GM12878 (cell line): ENCODE measurements around the gene SHC1. TPM values are rescaled to one million over a fixed set of nuclear protein-coding genes. Genes with fewer than 3 reads are reported as not detected.

Experiments used
- ATAC-seq: fragments of 200-7000 bp; cut with Tn5 transposase; 3 replicates; pipeline ENCODE4 v1.9.1; 2020; ENCODE audit warnings: mild to moderate bottlenecking, moderate library complexity
- BruUV-seq: library from RNA; stranded (reverse); fragments of 400-500 nt; replicated peaks from 2 replicates; lab custom pipeline; 2021; lab: Mats Ljungman, UMichigan
- CTCF ChIA-PET: fragments of 300-600 bp; sonication (Branson Sonifier 250); formaldehyde crosslinking; extraction: SDS; loops from one replicate; lab custom pipeline; 2021; ENCODE audit warnings: inconsistent platforms; lab: Yijun Ruan, JAX
- POLR2A ChIA-PET: fragments of 350-600 bp; formaldehyde crosslinking; extraction: SDS; loops from one replicate; lab custom pipeline; 2021; ENCODE audit warnings: inconsistent platforms; lab: Charles Lee
- RAD21 ChIA-PET: fragments of 300-600 bp; sonication (Branson Sonifier 250); formaldehyde crosslinking; loops from one replicate; lab custom pipeline; 2023; ENCODE audit warnings: antibody characterized with exemption; ENCODE audit not compliant: unreplicated experiment; lab: Charles Lee
- SMC1A ChIA-PET: fragments of 300-600 bp; sonication (Branson Sonifier 250); formaldehyde crosslinking; loops from one replicate; lab custom pipeline; 2023; ENCODE audit not compliant: unreplicated experiment, uncharacterized antibody; lab: Charles Lee
- DNase-seq: peaks from one replicate; pipeline ENCODE4 v3.0.0-alpha.2; 2011; ENCODE audit warnings: low read depth, low spot score
- FAIRE-seq: peaks from 3 replicates; lab custom pipeline; 2011; peaks lifted over from hg19 to GRCh38; lab: Jason Lieb, UNC
- H2AFZ ChIP-seq: 2 replicates; pipeline ENCODE4 v1.6.0; 2011; ENCODE audit warnings: low read depth, low read length, control low read depth; ENCODE audit not compliant: control insufficient read depth
- H3K27ac ChIP-seq: 2 replicates; pipeline ENCODE4 v1.5.1; 2011; ENCODE audit warnings: control low read depth; ENCODE audit not compliant: control insufficient read depth, insufficient read depth
- H3K27me3 ChIP-seq, 2 experiments: replicated peaks in 1 of 2; 2 replicates each; pipeline versions ENCODE4 v1.6.0 to v1.6.1; 2011; ENCODE audit warnings: low read length in 1 of 2; ENCODE audit not compliant: control insufficient read depth in 2 of 2, insufficient read depth in 2 of 2
- H3K36me3 ChIP-seq, 2 experiments: 2 replicates each; pipeline ENCODE4 v1.5.1; 2011; ENCODE audit warnings: low read length in 1 of 2; ENCODE audit not compliant: control insufficient read depth in 2 of 2, insufficient read depth in 2 of 2
- H3K4me1 ChIP-seq: 2 replicates; pipeline ENCODE4 v1.6.1; 2011; ENCODE audit warnings: mild to moderate bottlenecking, low read length, moderate library complexity, mixed read lengths; ENCODE audit not compliant: control insufficient read depth, insufficient read depth
- H3K4me2 ChIP-seq: 2 replicates; pipeline ENCODE4 v1.6.0; 2011; ENCODE audit warnings: control low read depth; ENCODE audit not compliant: control insufficient read depth, insufficient read depth
- H3K4me3 ChIP-seq: fragments of 200-600 bp; sonication (generic); 2 replicates; pipeline ENCODE4 v1.5.1; 2016
- H3K79me2 ChIP-seq: 2 replicates; pipeline ENCODE4 v1.6.0; 2011; ENCODE audit warnings: low read length; ENCODE audit not compliant: control insufficient read depth, insufficient read depth
- H3K9ac ChIP-seq: 2 replicates; pipeline ENCODE4 v1.8.0; 2011; ENCODE audit warnings: low read length, control low read depth, mixed read lengths; ENCODE audit not compliant: control insufficient read depth, insufficient read depth
- H3K9me3 ChIP-seq: replicated peaks from 3 replicates; pipeline ENCODE4 v1.5.1; 2011; ENCODE audit warnings: mild to moderate bottlenecking, low read length; ENCODE audit not compliant: control insufficient read depth, insufficient read depth
- H4K20me1 ChIP-seq: 2 replicates; pipeline ENCODE4 v1.6.0; 2011; ENCODE audit not compliant: control insufficient read depth, insufficient read depth
- ASH2L ChIP-seq: fragments of 300-600, 200-600 bp; sonication (generic); IDR thresholded peaks from 2 replicates; pipeline ENCODE4 v1.6.1; 2017; ENCODE audit warnings: low read depth, mild to moderate bottlenecking, borderline replicate concordance
- ATF7 ChIP-seq: fragments of 450-650 bp; IDR thresholded peaks from 2 replicates; pipeline ENCODE4 v1.6.1; 2016; ENCODE audit warnings: low read depth, mild to moderate bottlenecking
- CREM ChIP-seq: IDR thresholded peaks from 2 replicates; pipeline ENCODE4 v1.6.1; 2014; ENCODE audit warnings: antibody characterized with exemption, low read depth
- KLF5 ChIP-seq: fragments of 450-650 bp; IDR thresholded peaks from 2 replicates; pipeline ENCODE4 v1.6.1; 2014; ENCODE audit warnings: mild to moderate bottlenecking; ENCODE audit not compliant: partially characterized antibody
- NR2C2 ChIP-seq: IDR thresholded peaks from 2 replicates; pipeline ENCODE4 v1.6.1; 2011; ENCODE audit warnings: borderline replicate concordance, low read depth; ENCODE audit not compliant: control insufficient read depth, insufficient read length
- POLR2A ChIP-seq: IDR thresholded peaks from 2 replicates; pipeline ENCODE4 v1.6.1; 2011; ENCODE audit warnings: low read depth, mild to moderate bottlenecking, low read length
- SIN3A ChIP-seq: IDR thresholded peaks from 2 replicates; pipeline ENCODE4 v1.6.1; 2012; ENCODE audit warnings: low read depth, low read length, improper control_type of control experiment
- TBL1XR1 ChIP-seq: IDR thresholded peaks from 2 replicates; pipeline ENCODE4 v1.6.1; 2012; ENCODE audit warnings: low read depth, low read length, improper control_type of control experiment
- ZNF217 ChIP-seq: fragments of 450-650 bp; IDR thresholded peaks from 2 replicates; pipeline ENCODE4 v1.6.1; 2017; ENCODE audit warnings: antibody characterized with exemption, mild to moderate bottlenecking
- WGBS: methylation state at CpG from one replicate; pipeline ENCODE4 v1.1.6; 2016; ENCODE audit warnings: low lambda C conversion rate; ENCODE audit not compliant: insufficient replicate concordance, insufficient coverage; ENCODE audit errors: missing lambda C conversion rate; 5-methylcytosine and 5-hydroxymethylcytosine counted together
- in situ Hi-C: fragments of 300-500 bp; cut with MboI; formaldehyde crosslinking; loops from 9 replicates; pipeline ENCODE4 v1.14.3; 2018; ENCODE audit warnings: mixed read lengths
- intact Hi-C: fragments of 100-400 bp; cut with micrococcal nuclease; formaldehyde crosslinking; loops from one replicate; pipeline ENCODE4 v1.14.2; 2022; ENCODE audit not compliant: unreplicated experiment
- polyA plus RNA-seq, 11 experiments: library from polyadenylated mRNA; depleted of rRNA in 4 of 11; unstranded in 6 of 11; stranded (reverse) in 5 of 11; fragments of >200 nt; fragmentation: Nextera tagmentation in 4 of 11; fragmentation: Illumina TruSeq in 1 of 11; extraction: Ambion mirVana in 4 of 11; extraction: Trizol in 1 of 11; gene quantifications; 1 replicate in 1 of 11; 2 replicates in 10 of 11; pipeline versions ENCODE4 v1.2.1 to v1.2.3, GENCODE V29; 2011 to 2016; ENCODE audit warnings: inconsistent platforms in 2 of 11, missing spikeins in 2 of 11, low read depth in 1 of 11
- total RNA-seq, 4 experiments: library from RNA; depleted of rRNA in 3 of 4; stranded (reverse); fragments of >200 nt in 3 of 4; fragmentation: Illumina TruSeq in 1 of 4; extraction: Trizol in 1 of 4; gene quantifications; 2 replicates each; pipeline versions ENCODE4 v1.2.1 to v1.2.3, GENCODE V29; 2013 to 2021
- TF ChIP-seq, protein P1 (sequence below): IDR thresholded peaks from 2 replicates; pipeline ENCODE4 v1.6.1; 2012; ENCODE audit warnings: mild to moderate bottlenecking, low read depth, low read length

SHC1 gene
- total and polyA plus RNA-seq, 10 of the 15 experiments (the other 5 are each of a cell fraction or from before 2014, with no cell fraction given): 2.6 to 49.3 (median 25.2) TPM

DNA sequence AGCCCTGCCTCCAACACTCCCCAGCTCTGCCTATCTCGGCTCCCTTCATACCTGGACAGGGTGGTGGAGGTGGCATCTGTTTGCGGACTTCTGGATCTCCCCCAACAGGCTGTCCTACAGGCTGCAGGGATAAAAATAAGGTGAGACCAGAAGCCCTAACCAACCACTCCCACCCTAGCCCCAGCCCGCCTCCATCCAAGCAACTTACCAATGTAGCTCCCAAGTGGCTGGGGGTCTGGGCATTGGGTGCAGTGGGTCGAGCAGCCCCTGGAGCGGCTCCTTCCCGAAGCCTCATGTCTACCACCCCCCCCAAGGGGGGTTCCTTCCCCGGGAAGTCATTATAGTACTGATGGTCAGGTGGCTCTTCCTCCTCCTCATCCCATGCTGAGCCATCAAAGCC is 4.4 kb downstream of the SHC1 start:
- ATAC-seq (no peak), DNase-seq (no peak), FAIRE-seq (no peak)
- TF ChIP-seq ASH2L: no peak
- no peak for TF ChIP-seq ZNF217
- TF ChIP-seq ATF7: no peak
- TF ChIP-seq SIN3A: no peak
- TF ChIP-seq, protein P1, sequence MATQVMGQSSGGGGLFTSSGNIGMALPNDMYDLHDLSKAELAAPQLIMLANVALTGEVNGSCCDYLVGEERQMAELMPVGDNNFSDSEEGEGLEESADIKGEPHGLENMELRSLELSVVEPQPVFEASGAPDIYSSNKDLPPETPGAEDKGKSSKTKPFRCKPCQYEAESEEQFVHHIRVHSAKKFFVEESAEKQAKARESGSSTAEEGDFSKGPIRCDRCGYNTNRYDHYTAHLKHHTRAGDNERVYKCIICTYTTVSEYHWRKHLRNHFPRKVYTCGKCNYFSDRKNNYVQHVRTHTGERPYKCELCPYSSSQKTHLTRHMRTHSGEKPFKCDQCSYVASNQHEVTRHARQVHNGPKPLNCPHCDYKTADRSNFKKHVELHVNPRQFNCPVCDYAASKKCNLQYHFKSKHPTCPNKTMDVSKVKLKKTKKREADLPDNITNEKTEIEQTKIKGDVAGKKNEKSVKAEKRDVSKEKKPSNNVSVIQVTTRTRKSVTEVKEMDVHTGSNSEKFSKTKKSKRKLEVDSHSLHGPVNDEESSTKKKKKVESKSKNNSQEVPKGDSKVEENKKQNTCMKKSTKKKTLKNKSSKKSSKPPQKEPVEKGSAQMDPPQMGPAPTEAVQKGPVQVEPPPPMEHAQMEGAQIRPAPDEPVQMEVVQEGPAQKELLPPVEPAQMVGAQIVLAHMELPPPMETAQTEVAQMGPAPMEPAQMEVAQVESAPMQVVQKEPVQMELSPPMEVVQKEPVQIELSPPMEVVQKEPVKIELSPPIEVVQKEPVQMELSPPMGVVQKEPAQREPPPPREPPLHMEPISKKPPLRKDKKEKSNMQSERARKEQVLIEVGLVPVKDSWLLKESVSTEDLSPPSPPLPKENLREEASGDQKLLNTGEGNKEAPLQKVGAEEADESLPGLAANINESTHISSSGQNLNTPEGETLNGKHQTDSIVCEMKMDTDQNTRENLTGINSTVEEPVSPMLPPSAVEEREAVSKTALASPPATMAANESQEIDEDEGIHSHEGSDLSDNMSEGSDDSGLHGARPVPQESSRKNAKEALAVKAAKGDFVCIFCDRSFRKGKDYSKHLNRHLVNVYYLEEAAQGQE: no peak
- TF ChIP-seq TBL1XR1: no peak
- no peak for TF ChIP-seq NR2C2
- TF ChIP-seq POLR2A: no peak
- no peak for TF ChIP-seq CREM
- no peak for TF ChIP-seq KLF5
- H3K4me1 ChIP-seq: peaks cover 15% of the 10 kb centered on the region
- H3K9ac ChIP-seq: no peak overlapping the region
- H3K27me3 ChIP-seq: no peaks in the 10 kb centered on the region
- H3K4me2 ChIP-seq: no peak overlapping the region
- H3K27ac ChIP-seq: no peak overlapping the region
- no peaks in the 10 kb centered on the region for H3K9me3 ChIP-seq
- H3K36me3 ChIP-seq: peaks cover 12% of the 10 kb centered on the region in 2 experiments; a peak in 3 of 4 replicates
- H2AFZ ChIP-seq: no peak overlapping the region
- POLR2A ChIA-PET: interaction anchor here (0.6 to 1.6 kb wide), 2 partner anchors 10 to 188 kb away, joined by 3 to 4 read pairs; partner anchors contain the start of gene PBXIP1
- BruUV-seq: no TSS peak
- in situ Hi-C loops (no loop called here), intact Hi-C loops (no loop called here)
- 95% methylated on average over 7 of the region's 7 CpGs for WGBS
- SMC1A ChIA-PET: interaction anchor here (1.0 kb wide), 1 partner anchor 22 kb away, joined by 3 read pairs; no protein-coding TSS in a partner anchor
- H4K20me1 ChIP-seq: no peaks in the 10 kb centered on the region
- H3K79me2 ChIP-seq: peaks cover 35% of the 10 kb centered on the region
- CTCF ChIA-PET: interaction anchor here (1.3 to 3.5 kb wide), 3 partner anchors 8 to 17 kb away, joined by 3 to 11 read pairs (median 5); partner anchors contain the start of genes CKS1B, FLAD1 and PBXIP1
- RAD21 ChIA-PET: no interaction called here
- no peak overlapping the region for H3K4me3 ChIP-seq
